HL-60 (cell line): Measurements from ENCODE around the gene APOC1.

Source experiments
- DNase-seq, 2 experiments: peaks; one replicate each; pipeline ENCODE4 v3.0.0-alpha.2; 2010 to 2020; ENCODE audit warnings: low read depth in 1 of 2, low spot score in 1 of 2
- H3K27ac ChIP-seq: fragments of 250-450 bp; sonication (Bioruptor Pico); replicated peaks from 2 replicates; pipeline ENCODE4 v1.5.1; 2020; ENCODE audit warnings: mild to moderate bottlenecking, moderate library complexity
- H3K27me3 ChIP-seq: fragments of 250-450 bp; sonication (Bioruptor Pico); 2 replicates; pipeline ENCODE4 v1.5.1; 2021; ENCODE audit warnings: mild to moderate bottlenecking, moderate library complexity; ENCODE audit not compliant: insufficient read depth, poor library complexity, severe bottlenecking
- H3K4me3 ChIP-seq: replicated peaks from 2 replicates; pipeline ENCODE4 v1.5.1; 2011; ENCODE audit warnings: mild to moderate bottlenecking, control low read depth, low read length; ENCODE audit not compliant: insufficient read depth
- GABPA ChIP-seq: IDR thresholded peaks from 2 replicates; pipeline ENCODE4 v1.6.1; 2012; ENCODE audit warnings: low read depth
- POLR2AphosphoS5 ChIP-seq: IDR thresholded peaks from 2 replicates; pipeline ENCODE4 v1.6.1; 2012; ENCODE audit warnings: low read depth
- SPI1 ChIP-seq: IDR thresholded peaks from 2 replicates; pipeline ENCODE4 v1.6.1; 2012; ENCODE audit warnings: low read depth, mild to moderate bottlenecking, borderline replicate concordance
- TF ChIP-seq, protein P1 (sequence below): IDR thresholded peaks from one replicate; pipeline ENCODE4 v1.5.1; 2011; ENCODE audit warnings: low read length, control low read depth, inconsistent platforms; ENCODE audit not compliant: insufficient read depth
- TF ChIP-seq, protein P2 (sequence below): IDR thresholded peaks from 2 replicates; pipeline ENCODE4 v1.6.1; 2012; ENCODE audit warnings: low read depth; ENCODE audit not compliant: insufficient replicate concordance

Gene APOC1

DNA sequence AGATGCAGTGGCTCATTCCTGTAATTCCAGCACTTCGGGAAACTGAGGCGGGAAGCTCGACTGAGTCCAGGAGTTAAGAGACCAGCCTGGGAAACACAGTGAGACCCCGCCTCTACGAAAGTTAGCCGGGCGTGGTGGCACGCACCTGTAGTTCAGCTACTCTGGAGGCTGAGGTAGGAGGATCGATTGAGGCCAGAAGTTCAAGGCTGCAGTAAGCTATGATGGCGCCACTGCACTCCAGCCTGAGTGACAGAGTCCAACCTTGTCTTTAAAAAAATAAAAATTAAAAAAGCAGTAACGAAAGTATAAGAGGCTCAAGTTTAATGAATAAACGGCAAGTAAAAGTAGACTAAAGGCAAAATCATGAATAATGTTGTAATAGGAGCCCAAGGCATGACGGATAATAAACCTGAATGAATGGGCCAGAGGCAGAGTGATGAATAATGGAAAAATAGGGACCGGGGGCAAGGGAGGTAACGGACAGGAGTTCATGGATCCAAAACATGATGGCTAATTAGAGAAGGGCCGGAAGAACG is 24.5 kb upstream of the APOC1 start:
- peak overlapping the region; percentile 37 for H3K4me3 ChIP-seq
- TF ChIP-seq, protein P1, sequence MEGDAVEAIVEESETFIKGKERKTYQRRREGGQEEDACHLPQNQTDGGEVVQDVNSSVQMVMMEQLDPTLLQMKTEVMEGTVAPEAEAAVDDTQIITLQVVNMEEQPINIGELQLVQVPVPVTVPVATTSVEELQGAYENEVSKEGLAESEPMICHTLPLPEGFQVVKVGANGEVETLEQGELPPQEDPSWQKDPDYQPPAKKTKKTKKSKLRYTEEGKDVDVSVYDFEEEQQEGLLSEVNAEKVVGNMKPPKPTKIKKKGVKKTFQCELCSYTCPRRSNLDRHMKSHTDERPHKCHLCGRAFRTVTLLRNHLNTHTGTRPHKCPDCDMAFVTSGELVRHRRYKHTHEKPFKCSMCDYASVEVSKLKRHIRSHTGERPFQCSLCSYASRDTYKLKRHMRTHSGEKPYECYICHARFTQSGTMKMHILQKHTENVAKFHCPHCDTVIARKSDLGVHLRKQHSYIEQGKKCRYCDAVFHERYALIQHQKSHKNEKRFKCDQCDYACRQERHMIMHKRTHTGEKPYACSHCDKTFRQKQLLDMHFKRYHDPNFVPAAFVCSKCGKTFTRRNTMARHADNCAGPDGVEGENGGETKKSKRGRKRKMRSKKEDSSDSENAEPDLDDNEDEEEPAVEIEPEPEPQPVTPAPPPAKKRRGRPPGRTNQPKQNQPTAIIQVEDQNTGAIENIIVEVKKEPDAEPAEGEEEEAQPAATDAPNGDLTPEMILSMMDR: no peak
- no peak for TF ChIP-seq SPI1
- no peak for TF ChIP-seq GABPA
- peak overlapping the region; percentile 82 for H3K27ac ChIP-seq
- no peaks in the 10 kb centered on the region for H3K27me3 ChIP-seq
- DNase-seq: no peak

DNA sequence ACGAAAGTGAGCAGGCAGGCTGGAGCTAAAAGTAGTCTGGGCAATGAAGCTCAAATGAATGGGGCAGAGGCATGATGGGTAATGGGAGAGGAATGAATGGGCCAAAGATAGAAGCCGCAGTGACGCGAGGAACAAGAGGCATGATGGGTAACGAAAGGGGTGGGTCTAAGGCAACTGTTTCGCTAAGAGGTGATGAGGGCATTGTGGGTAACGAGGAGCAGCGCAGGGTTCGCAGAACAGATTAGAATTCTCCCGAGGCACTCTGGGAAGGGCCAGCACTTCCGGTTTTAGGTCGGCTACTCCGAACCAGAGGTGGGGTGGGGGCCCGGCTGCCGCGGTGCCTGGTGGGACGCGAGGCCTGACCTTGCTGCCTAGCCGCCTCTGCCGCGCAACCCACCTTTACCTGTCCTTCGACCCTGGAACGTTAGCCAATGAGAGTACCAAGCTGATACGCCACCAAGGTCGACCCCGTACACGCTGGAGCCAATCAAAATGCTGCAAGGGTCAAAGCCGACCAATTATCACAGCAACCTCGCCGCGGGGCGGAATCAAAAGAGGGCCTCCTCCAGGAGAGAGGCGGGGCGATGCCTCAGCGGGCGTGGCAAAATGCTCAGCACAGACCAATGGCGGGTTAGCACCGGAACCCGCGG is 23.9 kb upstream of the APOC1 start:
- peak overlapping the region; percentile 82 for H3K27ac ChIP-seq
- peak; percentile 100 for DNase-seq
- TF ChIP-seq, protein P1: no peak
- TF ChIP-seq POLR2AphosphoS5: peak; percentile 88
- TF ChIP-seq GABPA: peak; percentile 40
- TF ChIP-seq, protein P2, sequence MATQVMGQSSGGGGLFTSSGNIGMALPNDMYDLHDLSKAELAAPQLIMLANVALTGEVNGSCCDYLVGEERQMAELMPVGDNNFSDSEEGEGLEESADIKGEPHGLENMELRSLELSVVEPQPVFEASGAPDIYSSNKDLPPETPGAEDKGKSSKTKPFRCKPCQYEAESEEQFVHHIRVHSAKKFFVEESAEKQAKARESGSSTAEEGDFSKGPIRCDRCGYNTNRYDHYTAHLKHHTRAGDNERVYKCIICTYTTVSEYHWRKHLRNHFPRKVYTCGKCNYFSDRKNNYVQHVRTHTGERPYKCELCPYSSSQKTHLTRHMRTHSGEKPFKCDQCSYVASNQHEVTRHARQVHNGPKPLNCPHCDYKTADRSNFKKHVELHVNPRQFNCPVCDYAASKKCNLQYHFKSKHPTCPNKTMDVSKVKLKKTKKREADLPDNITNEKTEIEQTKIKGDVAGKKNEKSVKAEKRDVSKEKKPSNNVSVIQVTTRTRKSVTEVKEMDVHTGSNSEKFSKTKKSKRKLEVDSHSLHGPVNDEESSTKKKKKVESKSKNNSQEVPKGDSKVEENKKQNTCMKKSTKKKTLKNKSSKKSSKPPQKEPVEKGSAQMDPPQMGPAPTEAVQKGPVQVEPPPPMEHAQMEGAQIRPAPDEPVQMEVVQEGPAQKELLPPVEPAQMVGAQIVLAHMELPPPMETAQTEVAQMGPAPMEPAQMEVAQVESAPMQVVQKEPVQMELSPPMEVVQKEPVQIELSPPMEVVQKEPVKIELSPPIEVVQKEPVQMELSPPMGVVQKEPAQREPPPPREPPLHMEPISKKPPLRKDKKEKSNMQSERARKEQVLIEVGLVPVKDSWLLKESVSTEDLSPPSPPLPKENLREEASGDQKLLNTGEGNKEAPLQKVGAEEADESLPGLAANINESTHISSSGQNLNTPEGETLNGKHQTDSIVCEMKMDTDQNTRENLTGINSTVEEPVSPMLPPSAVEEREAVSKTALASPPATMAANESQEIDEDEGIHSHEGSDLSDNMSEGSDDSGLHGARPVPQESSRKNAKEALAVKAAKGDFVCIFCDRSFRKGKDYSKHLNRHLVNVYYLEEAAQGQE: peak; percentile 67
- peak; percentile 87 for TF ChIP-seq SPI1
- no peaks in the 10 kb centered on the region for H3K27me3 ChIP-seq
- peak overlapping the region; percentile 37 for H3K4me3 ChIP-seq

DNA sequence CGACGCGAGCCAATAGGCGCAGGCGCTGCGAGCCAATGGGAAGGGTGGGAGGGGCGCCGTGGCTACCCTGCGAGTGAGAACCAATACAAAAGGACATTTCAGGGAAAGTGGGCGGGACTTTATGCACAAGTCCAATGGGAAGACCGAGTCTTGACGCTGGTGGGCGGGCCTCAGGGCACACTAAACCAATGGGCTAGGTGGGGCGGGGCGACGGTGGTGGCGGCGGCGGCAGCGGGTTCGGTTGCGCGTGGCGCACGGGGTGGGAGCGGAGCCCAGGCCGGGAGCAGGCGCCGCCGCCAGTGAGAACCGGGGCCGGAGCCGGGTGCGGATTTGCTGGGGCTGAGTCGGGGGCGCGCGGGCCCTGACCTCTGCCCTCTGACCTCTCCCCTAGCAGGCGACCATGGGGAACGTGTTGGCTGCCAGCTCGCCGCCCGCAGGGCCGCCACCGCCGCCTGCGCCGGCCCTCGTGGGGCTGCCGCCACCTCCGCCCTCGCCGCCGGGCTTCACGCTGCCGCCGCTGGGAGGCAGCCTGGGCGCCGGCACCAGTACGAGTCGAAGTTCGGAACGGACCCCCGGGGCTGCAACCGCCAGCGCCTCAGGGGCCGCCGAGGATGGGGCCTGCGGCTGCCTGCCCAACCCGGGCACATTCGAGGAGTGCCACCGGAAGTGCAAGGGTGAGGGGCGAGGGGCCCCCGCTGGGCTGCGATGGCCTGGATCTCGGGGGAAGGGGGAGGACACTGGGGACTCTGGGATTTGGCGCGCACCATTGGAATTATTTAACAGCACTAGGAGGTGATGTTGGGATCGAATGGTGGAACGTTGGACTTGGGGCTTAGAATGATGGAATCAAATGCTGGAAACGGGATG is 23.2 kb upstream of the APOC1 start, which contains the start of gene TOMM40:
TSS of gene TOMM40 (plus strand) at position 239 of the 867 bp plus-strand sequence. CDS start at position 401, 162 bp downstream.
- Histone ChIP-seq H3K27me3 (no peaks in the 10 kb centered on the region), H3K27ac (peak within 1 kb of the TSS; percentile 89), H3K4me3 (peak within 1 kb of the TSS; percentile 66)
- DNase-seq: no peak
- no peak for TF ChIP-seq SPI1
- TF ChIP-seq, protein P2: no peak
- TF ChIP-seq GABPA: peak; percentile 14; the same call in 1 of the 2 replicates
- TF ChIP-seq, protein P1: no peak
- TF ChIP-seq POLR2AphosphoS5: peak; percentile 71
